Measurements from ENCODE around the gene CFAP46. TPM values are rescaled to one million over a fixed set of nuclear protein-coding genes. Genes with fewer than 3 reads are reported as not detected.

CFAP46 gene
- total and polyA plus RNA-seq, 2 of the 4 experiments (the other 2 are of a cell fraction), result 1.3 to 1.8 TPM

DNA sequence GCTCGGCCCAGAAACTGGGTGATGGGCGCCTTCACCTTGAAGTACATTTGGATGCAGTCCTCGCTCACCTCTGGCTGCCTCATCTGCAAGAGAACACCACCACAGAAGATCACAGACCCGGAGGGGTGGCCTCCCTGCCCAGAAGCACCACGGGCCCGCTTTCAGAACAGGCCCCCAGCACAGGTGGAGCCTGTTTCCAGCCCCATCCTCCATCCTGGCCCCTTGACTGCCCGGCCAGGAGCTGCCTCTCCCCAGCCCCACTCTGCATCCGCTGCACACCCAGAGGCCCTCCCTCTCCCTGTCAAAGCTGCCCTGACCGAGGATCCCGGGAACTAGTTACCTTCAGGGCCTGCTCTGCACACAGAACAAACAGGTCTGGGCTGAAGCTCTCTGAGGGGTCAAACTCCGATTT lies 724 bp downstream of the CFAP46 start:
- H4K91ac ChIP-seq (ENCODE audit: insufficient read depth, low read depth, low read length), result no peak overlapping the region
- no peaks in the 10 kb centered on the region for H3K9me3 ChIP-seq (ENCODE audit: control insufficient read depth, insufficient read depth, low read length)
- no peak overlapping the region for H2BK20ac ChIP-seq (ENCODE audit: low read depth, low read length)
- H4K8ac ChIP-seq (ENCODE audit: low read depth in 2 of 2, low read length in 2 of 2), result no peak overlapping the region
- intact Hi-C loops (cut with micrococcal nuclease) (loop anchor here (5.0 kb wide), 1 partner anchor 289 kb away; no protein-coding TSS in a partner anchor), in situ Hi-C loops (cut with MboI; ENCODE audit: low sequenced_read_pairs) (no loop called here), dilution Hi-C loops (cut with HindIII; ENCODE audit: low sequenced_read_pairs, unreplicated experiment) (no loop called here)
- H3K4me3 ChIP-seq (ENCODE audit: insufficient read depth, low read depth, low read length), result peak overlapping the region; percentile 48; the same call in 1 of the 2 replicates
- peaks cover 3% of the 10 kb centered on the region for H3K27me3 ChIP-seq (ENCODE audit: control insufficient read depth, insufficient read depth, low read length)
- H2BK15ac ChIP-seq (ENCODE audit: low read depth, low read length), result no peak overlapping the region
- no peaks in the 10 kb centered on the region for H3K36me3 ChIP-seq (ENCODE audit: control insufficient read depth, insufficient read depth, low read length)
- H3K9me1 ChIP-seq (ENCODE audit: insufficient read depth, low read length), result no peaks in the 10 kb centered on the region
- POLR2A ChIA-PET (ENCODE audit: unreplicated experiment), result no interaction called here
- no peak overlapping the region for H2BK120ac ChIP-seq (ENCODE audit: low read depth, low read length)
- no peak overlapping the region for H3K18ac ChIP-seq (ENCODE audit: low read depth, low read length)
- H3K9ac ChIP-seq (ENCODE audit: low read depth, low read length), result peak overlapping the region; percentile 48; the same call in 1 of the 2 replicates
- no peaks in the 10 kb centered on the region for H4K20me1 ChIP-seq (ENCODE audit: insufficient read depth, low read length)
- H3K56ac ChIP-seq (ENCODE audit: extremely low read depth, insufficient read depth, low read length), result no peak overlapping the region
- WGBS, 2 experiments (ENCODE audit: extremely low coverage in 2 of 2, insufficient read length in 1 of 2), result 53% methylated on average over 2 of the region's 11 CpGs; no CpG with 5 or more reads in 1 of the 2 experiments
- H2AK9ac ChIP-seq (replicated peaks; ENCODE audit: low read depth, low read length, poor library complexity), result no peak overlapping the region
- no peak overlapping the region for H3K23ac ChIP-seq (ENCODE audit: low read depth, low read length)
- peaks cover 3% of the 10 kb centered on the region; the same call in 1 of the 2 replicates for H3K4me1 ChIP-seq (ENCODE audit: control insufficient read depth, insufficient read depth, low read length)
- ATAC-seq (ENCODE audit: low read depth), result no peak; the same call in 1 of the 2 replicates
- H2BK5ac ChIP-seq (ENCODE audit: low read depth, low read length, poor library complexity, severe bottlenecking), result no peak overlapping the region
- H3K14ac ChIP-seq (replicated peaks; ENCODE audit: low read depth, low read length), result no peak overlapping the region
- CTCF ChIA-PET, result no interaction called here
- no peak for TF ChIP-seq BHLHE40 (IDR thresholded peaks at IDR 0.05; ENCODE audit: low read depth, low read length)
- TF ChIP-seq, protein P1, sequence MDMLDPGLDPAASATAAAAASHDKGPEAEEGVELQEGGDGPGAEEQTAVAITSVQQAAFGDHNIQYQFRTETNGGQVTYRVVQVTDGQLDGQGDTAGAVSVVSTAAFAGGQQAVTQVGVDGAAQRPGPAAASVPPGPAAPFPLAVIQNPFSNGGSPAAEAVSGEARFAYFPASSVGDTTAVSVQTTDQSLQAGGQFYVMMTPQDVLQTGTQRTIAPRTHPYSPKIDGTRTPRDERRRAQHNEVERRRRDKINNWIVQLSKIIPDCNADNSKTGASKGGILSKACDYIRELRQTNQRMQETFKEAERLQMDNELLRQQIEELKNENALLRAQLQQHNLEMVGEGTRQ (IDR thresholded peaks at IDR 0.05; ENCODE audit: low read depth, low read length), result no peak
- no peak for TF ChIP-seq MAFK (IDR thresholded peaks at IDR 0.05; ENCODE audit: low read depth, low read length)
- TF ChIP-seq CTCF (conservative IDR thresholded peaks at IDR 0.05; ENCODE audit: low read depth, low read length), result no peak
- no peak for TF ChIP-seq SMC3 (IDR thresholded peaks at IDR 0.05; ENCODE audit: low read depth, low read length)
- H3K4ac ChIP-seq (ENCODE audit: low read depth, low read length), result no peak overlapping the region
- H3K4me2 ChIP-seq (ENCODE audit: low read depth, low read length), result peak overlapping the region; percentile 76
- no peak overlapping the region for H2AK5ac ChIP-seq (ENCODE audit: low read depth, low read length)
- no peaks in the 10 kb centered on the region for H3K79me1 ChIP-seq (ENCODE audit: low read depth in 1 of 2, low read length in 2 of 2)
- BruUV-seq (replicated peaks), result no TSS peak
- no peak overlapping the region for H3K27ac ChIP-seq (ENCODE audit: insufficient read depth, low read length)
- no peak overlapping the region for H4K5ac ChIP-seq (ENCODE audit: low read depth, low read length)
- H2AFZ ChIP-seq (replicated peaks; ENCODE audit: low read length, poor library complexity), result peak overlapping the region; percentile 77
- DNase-seq, result no peak
